H1 (cell line): Measurements from ENCODE around the gene OTUB1.

ENCODE experiments used
- ASH2L ChIP-seq: fragments of 200-600, 300-600 bp; sonication (generic); IDR thresholded peaks from one replicate; pipeline ENCODE4 v1.7.1; 2017; ENCODE audit warnings: low read length
- BCL11A ChIP-seq, 2 experiments: IDR thresholded peaks; one replicate each; pipeline ENCODE4 v1.6.1; 2011; ENCODE audit warnings: low read depth in 2 of 2, low read length in 2 of 2, mild to moderate bottlenecking in 2 of 2
- CHD2 ChIP-seq: IDR thresholded peaks from 2 replicates; pipeline ENCODE4 v1.6.1; 2012; ENCODE audit warnings: low read length, improper control_type of control experiment
- EP300 ChIP-seq, 2 experiments: IDR thresholded peaks; 1 replicate in 1 of 2; 2 replicates in 1 of 2; pipeline ENCODE4 v1.6.1; 2011 to 2012; ENCODE audit warnings: low read depth in 2 of 2, low read length in 2 of 2, mild to moderate bottlenecking in 2 of 2, borderline replicate concordance in 1 of 2, inconsistent platforms in 1 of 2, moderate library complexity in 1 of 2
- JUND ChIP-seq: IDR thresholded peaks from 2 replicates; pipeline ENCODE4 v1.6.1; 2011; ENCODE audit warnings: mild to moderate bottlenecking, improper control_type of control experiment, low read length
- NRF1 ChIP-seq: IDR thresholded peaks from 2 replicates; pipeline ENCODE4 v1.6.1; 2011; ENCODE audit warnings: mild to moderate bottlenecking, low read depth, low read length, improper control_type of control experiment
- POLR2A ChIP-seq, 2 experiments: IDR thresholded peaks; 1 replicate in 1 of 2; 2 replicates in 1 of 2; pipeline ENCODE4 v1.6.1; 2011; ENCODE audit warnings: low read depth in 2 of 2, low read length in 2 of 2, mild to moderate bottlenecking in 2 of 2; ENCODE audit errors: control extremely low read depth in 1 of 2
- POLR2AphosphoS5 ChIP-seq: IDR thresholded peaks from 2 replicates; pipeline ENCODE4 v1.6.1; 2011; ENCODE audit warnings: low read depth, low read length
- RAD21 ChIP-seq, 2 experiments: IDR thresholded peaks in 1 of 2; conservative IDR thresholded peaks in 1 of 2; 2 replicates each; pipeline ENCODE4 v1.6.1; 2011; ENCODE audit warnings: low read depth in 2 of 2, low read length in 2 of 2, improper control_type of control experiment in 1 of 2, inconsistent platforms in 1 of 2, mild to moderate bottlenecking in 1 of 2, moderate library complexity in 1 of 2
- RFX5 ChIP-seq: IDR thresholded peaks from 2 replicates; pipeline ENCODE4 v1.6.1; 2011; ENCODE audit warnings: low read depth, low read length, improper control_type of control experiment, borderline replicate concordance
- ZNF274 ChIP-seq: IDR thresholded peaks from 2 replicates; pipeline ENCODE4 v1.7.0; 2012; ENCODE audit warnings: low read length, borderline replicate concordance; ENCODE audit errors: extremely low read depth
- TF ChIP-seq, protein P1 (sequence below), 3 experiments: IDR thresholded peaks; 1 replicate in 2 of 3; 2 replicates in 1 of 3; pipeline versions ENCODE4 v1.5.1 to v1.6.1; 2011; ENCODE audit warnings: low read length in 3 of 3, mild to moderate bottlenecking in 3 of 3, inconsistent platforms in 2 of 3, low read depth in 1 of 3, moderate library complexity in 1 of 3; ENCODE audit not compliant: insufficient read depth in 1 of 3; ENCODE audit errors: control extremely low read depth in 1 of 3
- TF ChIP-seq, protein P2 (sequence below): IDR thresholded peaks from 2 replicates; pipeline ENCODE4 v1.6.1; 2012; ENCODE audit warnings: low read length, inconsistent platforms

DNA sequence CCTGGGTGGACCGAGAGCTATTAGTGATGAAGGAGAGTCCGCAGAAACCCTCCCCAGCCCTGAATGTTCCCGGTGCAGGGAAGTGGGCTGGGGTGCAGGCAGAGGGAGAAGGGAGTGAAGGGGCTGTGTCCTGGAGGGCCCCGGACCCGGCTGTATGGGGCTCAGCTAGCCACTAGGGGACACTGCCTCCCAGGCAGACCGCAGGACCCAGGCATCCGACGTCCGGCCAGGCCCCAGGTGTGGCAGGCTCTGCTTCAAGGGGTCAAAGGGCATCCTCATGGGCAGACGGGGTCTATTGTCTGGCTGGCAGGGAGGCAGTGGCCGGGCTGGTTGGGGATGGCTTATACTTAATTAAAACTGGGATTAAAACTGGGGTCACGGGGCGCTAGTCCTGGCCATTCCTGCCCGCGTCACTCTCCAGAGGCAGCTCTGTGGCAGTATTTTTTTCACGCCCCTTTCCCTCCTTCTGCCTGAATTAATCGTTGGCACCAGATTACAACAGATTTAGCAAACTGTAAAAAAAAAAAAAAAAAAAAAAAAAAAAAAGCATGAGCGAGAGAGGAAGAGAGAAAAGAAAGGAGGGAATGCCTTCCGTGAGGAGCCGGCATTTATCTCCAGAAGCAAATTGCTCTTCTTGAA is 54.6 kb downstream of the OTUB1 start:
- TF ChIP-seq POLR2AphosphoS5 = no peak
- no peak for TF ChIP-seq JUND
- TF ChIP-seq BCL11A (IDR thresholded peaks at IDR 0.05; ENCODE audit: low read depth in 2 of 2, low read length in 2 of 2) = no peak
- no peak for TF ChIP-seq RFX5
- TF ChIP-seq, protein P1, sequence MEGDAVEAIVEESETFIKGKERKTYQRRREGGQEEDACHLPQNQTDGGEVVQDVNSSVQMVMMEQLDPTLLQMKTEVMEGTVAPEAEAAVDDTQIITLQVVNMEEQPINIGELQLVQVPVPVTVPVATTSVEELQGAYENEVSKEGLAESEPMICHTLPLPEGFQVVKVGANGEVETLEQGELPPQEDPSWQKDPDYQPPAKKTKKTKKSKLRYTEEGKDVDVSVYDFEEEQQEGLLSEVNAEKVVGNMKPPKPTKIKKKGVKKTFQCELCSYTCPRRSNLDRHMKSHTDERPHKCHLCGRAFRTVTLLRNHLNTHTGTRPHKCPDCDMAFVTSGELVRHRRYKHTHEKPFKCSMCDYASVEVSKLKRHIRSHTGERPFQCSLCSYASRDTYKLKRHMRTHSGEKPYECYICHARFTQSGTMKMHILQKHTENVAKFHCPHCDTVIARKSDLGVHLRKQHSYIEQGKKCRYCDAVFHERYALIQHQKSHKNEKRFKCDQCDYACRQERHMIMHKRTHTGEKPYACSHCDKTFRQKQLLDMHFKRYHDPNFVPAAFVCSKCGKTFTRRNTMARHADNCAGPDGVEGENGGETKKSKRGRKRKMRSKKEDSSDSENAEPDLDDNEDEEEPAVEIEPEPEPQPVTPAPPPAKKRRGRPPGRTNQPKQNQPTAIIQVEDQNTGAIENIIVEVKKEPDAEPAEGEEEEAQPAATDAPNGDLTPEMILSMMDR (IDR thresholded peaks at IDR 0.05; ENCODE audit: control extremely low read depth in 1 of 3, insufficient read depth in 1 of 3, low read depth in 1 of 3, low read length in 3 of 3) = peak in 2 of 3 experiments; percentile 93; a peak in 3 of 4 replicates
- TF ChIP-seq ZNF274 = no peak
- TF ChIP-seq, protein P2, sequence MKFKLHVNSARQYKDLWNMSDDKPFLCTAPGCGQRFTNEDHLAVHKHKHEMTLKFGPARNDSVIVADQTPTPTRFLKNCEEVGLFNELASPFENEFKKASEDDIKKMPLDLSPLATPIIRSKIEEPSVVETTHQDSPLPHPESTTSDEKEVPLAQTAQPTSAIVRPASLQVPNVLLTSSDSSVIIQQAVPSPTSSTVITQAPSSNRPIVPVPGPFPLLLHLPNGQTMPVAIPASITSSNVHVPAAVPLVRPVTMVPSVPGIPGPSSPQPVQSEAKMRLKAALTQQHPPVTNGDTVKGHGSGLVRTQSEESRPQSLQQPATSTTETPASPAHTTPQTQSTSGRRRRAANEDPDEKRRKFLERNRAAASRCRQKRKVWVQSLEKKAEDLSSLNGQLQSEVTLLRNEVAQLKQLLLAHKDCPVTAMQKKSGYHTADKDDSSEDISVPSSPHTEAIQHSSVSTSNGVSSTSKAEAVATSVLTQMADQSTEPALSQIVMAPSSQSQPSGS = no peak
- TF ChIP-seq POLR2A (IDR thresholded peaks at IDR 0.05; ENCODE audit: control extremely low read depth in 1 of 2, low read depth in 2 of 2, low read length in 2 of 2) = no peak
- no peak for TF ChIP-seq NRF1
- peak; percentile 91 for TF ChIP-seq RAD21 (IDR thresholded peaks at IDR 0.05 in 1 of 2, conservative IDR thresholded peaks at IDR 0.05 in 1 of 2; ENCODE audit: low read depth in 2 of 2, low read length in 2 of 2)
- TF ChIP-seq ASH2L = no peak
- no peak; a peak in 1 of 3 replicates for TF ChIP-seq EP300 (IDR thresholded peaks at IDR 0.05; ENCODE audit: borderline replicate concordance in 1 of 2, low read depth in 2 of 2, low read length in 2 of 2)
- TF ChIP-seq CHD2 = no peak
